ENCODE results near the gene AUP1. TPM values are rescaled to one million over a fixed set of nuclear protein-coding genes. Genes with fewer than 3 reads are reported as not detected.

Gene AUP1
- total and polyA plus RNA-seq, 9 donors: 57.1 to 101 (median 70.4) TPM

GRCh38 chr2:74555610-74556103 is 26.2 kb upstream of the AUP1 start:
- H3K27me3 ChIP-seq: no peaks in the 10 kb centered on the region
- intact Hi-C loops (cut with DNase I): no loop called here
- no peak overlapping the region for H3K27ac ChIP-seq
- TF ChIP-seq POLR2A (IDR thresholded peaks at IDR 0.05): no peak
- peak in 1 of 5 donors; percentile 37 for DNase-seq
- 77 to 82% (median 80%) methylated on average over 17 of the region's 17 CpGs for WGBS, 3 donors
- no peaks in the 10 kb centered on the region for H3K9me3 ChIP-seq
- H3K36me3 ChIP-seq: no peaks in the 10 kb centered on the region
- no peak overlapping the region for H3K4me3 ChIP-seq
- peaks cover 5% of the 10 kb centered on the region for H3K4me1 ChIP-seq (ENCODE audit: insufficient read depth)

GRCh38 chr2:74554820-74555531 is 25.5 kb upstream of the AUP1 start:
- Histone ChIP-seq H3K4me3 (peak overlapping the region; percentile 92), H3K27ac (peak overlapping the region; percentile 73 to 88), H3K27me3 (no peaks in the 10 kb centered on the region), H3K4me1 (ENCODE audit: insufficient read depth) (peaks cover 5% of the 10 kb centered on the region), H3K9me3 (no peaks in the 10 kb centered on the region), H3K36me3 (no peaks in the 10 kb centered on the region)
- intact Hi-C loops (cut with DNase I): no loop called here
- TF ChIP-seq EP300 (IDR thresholded peaks at IDR 0.05) (no peak), CTCF (IDR thresholded peaks at IDR 0.05) (no peak), POLR2A (IDR thresholded peaks at IDR 0.05) (no peak)
- WGBS, 3 donors: 0 to 5% (median 3%) methylated on average over 26 to 58 of the region's 58 CpGs
- DNase-seq: peak; percentile 46 to 71 (median 55)

GRCh38 chr2:74553892-74554819 is 24.6 kb upstream of the AUP1 start, which contains the start of the genes DOK1 and LOXL3:
DOK1 (plus strand) TSS chr2:74554720; CDS start chr2:74554755, 35 bp downstream.
LOXL3 (minus strand) TSS chr2:74553942; CDS start chr2:74552634, 1,308 bp downstream.
- intact Hi-C loops (cut with DNase I): no loop called here
- Histone ChIP-seq H3K4me3 (peak within 1 kb of the TSS; percentile 92), H3K36me3 (no peaks in the 10 kb centered on the region), H3K9me3 (no peaks in the 10 kb centered on the region), H3K27ac (peak within 1 kb of the TSS; percentile 73 to 88), H3K4me1 (ENCODE audit: insufficient read depth) (peaks cover 10% of the 10 kb centered on the region), H3K27me3 (no peaks in the 10 kb centered on the region)
- DNase-seq: peak; percentile 89 to 91 (median 91)
- TF ChIP-seq EP300 (IDR thresholded peaks at IDR 0.05) (no peak), POLR2A (IDR thresholded peaks at IDR 0.05) (peak; percentile 41), CTCF (IDR thresholded peaks at IDR 0.05) (peak in 1 of 3 donors; percentile 30)
- 0 to 1% (median 0%) methylated on average over 39 to 73 of the region's 73 CpGs for WGBS, 3 donors

- TF ChIP-seq EP300 (IDR thresholded peaks at IDR 0.05) (no peak), CTCF (IDR thresholded peaks at IDR 0.05) (no peak), POLR2A (IDR thresholded peaks at IDR 0.05) (no peak)
- no peak overlapping the region for H3K27ac ChIP-seq
- H3K27me3 ChIP-seq: no peaks in the 10 kb centered on the region
- peaks cover 11% of the 10 kb centered on the region for H3K4me1 ChIP-seq (ENCODE audit: insufficient read depth)
- intact Hi-C loops (cut with DNase I): no loop called here
- WGBS, 3 donors: 22 to 27% (median 26%) methylated on average over 27 of the region's 27 CpGs
- peak; percentile 34 to 56 (median 50) for DNase-seq
- H3K4me3 ChIP-seq: peak overlapping the region; percentile 92
- no peaks in the 10 kb centered on the region for H3K9me3 ChIP-seq
- no peaks in the 10 kb centered on the region for H3K36me3 ChIP-seq
These were observed 23.7 kb upstream of the AUP1 start for GRCh38 chr2:74552914-74553811.
